Endothelial cell of hepatic sinusoid (primary cell): Measurements from ENCODE around the gene CD22.
"Not testable (repeated sequence)": the region's sequence is repeated elsewhere in the genome, so short reads cannot be mapped to it uniquely, and the experiment has no call there.

ENCODE experiments used
- in situ Hi-C: cut with HindIII; loops from 2 replicates; pipeline ENCODE4 v1.10.0; 2017; ENCODE audit warnings: low sequenced_read_pairs

Gene CD22

DNA sequence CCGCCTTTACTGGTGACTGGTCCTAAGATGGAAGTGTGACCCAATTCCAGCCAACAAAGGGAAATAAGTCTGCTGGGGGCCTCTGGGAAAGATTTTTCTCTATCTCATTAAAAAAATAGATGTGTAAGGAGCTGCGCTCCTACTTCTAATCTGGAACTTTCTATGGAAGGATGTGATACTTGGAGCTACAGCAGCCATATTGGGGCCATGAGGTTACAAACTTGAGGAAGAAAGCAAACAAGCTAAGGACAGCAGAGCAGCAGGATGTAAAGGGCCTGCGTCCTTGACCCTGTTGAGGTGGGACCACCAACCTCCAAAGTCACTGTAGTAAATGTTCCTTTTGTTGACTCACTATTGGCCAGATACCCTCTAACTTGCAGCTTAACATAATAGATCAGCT, 49.4 kb downstream of the CD22 start:
- in situ Hi-C loops, result no loop called here

DNA sequence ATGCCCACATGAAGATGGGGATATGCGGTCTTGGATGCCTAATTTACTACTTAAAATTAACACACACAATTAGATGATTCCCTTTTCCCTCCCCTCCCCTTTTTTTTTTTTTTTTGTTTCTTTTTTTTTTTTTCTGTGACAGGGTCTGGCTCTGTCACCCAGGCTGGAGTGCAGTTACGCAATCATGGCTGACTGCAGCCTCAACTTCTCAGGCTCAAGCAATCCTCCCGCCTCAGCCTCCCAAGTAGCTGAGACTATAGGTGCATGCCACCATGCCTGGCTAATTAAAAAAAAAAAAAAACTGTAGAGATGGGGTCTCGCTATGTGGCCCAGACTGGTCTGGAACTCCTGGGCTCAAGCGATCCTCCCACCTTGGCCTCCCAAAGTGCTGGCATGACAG, 50.6 kb downstream of the CD22 start:
- in situ Hi-C loops, result not testable (repeated sequence)

DNA sequence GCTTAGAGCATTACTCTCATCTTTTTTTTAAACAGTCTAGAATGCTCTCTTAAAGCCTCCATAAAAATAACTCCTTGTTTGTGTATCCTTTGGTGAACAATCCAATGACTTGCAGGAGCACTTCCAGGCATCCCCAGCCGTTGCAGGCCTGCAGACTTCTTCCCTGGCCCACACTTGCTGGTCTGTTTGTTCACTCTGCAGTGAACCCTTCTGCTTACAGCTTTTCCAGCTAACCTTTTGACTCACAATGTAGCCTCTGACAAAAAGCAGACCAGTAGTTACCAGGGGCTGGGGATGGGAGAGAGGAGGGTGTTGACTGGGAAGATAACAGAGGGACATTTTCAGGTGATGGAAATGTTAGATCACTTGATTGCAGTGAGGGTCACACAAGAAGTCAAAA, 51.0 kb downstream of the CD22 start:
- in situ Hi-C loops, result no loop called here

DNA sequence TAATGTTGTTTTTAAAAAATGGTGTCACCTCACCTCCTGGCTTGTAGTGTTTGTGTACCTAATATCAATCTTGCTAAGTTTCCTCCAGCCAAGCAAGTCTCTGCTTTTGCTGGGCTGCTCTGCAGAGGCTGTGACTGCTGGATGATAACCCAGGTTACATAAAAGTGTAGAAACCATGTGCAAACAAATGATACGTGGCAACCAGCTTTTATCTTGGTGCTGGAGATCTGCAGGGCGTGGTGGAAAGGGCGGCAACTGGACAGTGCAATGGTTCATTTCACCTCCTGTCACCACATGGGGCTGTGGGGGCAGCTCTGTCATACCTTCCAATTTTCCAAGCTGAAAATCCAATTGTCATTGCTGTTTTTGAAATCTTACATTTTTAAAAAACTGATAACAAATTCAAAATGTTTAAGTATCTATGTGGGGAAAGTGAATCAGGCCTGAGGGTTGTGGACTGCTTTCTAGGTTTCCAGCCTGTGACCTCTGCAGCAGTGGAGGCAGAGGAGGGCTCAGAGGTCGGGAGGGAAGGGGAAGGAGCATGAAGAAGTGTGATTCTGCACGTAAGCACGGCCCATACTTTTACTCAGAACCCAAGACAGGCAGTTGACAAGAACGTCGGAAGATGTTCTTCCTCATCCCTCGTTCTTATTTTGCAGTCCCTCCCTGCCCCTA, 51.6 kb downstream of the CD22 start:
- in situ Hi-C loops, result no loop called here

DNA sequence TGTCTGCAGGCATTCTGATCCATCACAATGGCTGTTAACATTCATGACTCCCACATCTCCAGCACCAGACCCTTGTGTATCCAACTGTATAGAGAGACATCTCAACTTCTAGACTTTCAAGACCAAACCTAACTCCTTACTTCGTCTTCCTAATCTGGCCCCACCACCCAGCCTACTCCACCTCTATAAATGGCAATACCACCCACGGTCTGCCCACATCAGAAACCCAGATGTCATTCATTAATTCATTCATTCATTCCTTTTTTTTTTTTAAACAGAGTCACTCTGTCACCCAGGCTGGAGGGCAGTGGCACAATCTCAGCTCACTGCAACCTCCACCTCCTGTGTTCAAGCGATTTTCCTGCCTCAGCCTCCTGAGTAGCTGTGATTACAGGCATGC, 52.3 kb downstream of the CD22 start:
- in situ Hi-C loops, result no loop called here

DNA sequence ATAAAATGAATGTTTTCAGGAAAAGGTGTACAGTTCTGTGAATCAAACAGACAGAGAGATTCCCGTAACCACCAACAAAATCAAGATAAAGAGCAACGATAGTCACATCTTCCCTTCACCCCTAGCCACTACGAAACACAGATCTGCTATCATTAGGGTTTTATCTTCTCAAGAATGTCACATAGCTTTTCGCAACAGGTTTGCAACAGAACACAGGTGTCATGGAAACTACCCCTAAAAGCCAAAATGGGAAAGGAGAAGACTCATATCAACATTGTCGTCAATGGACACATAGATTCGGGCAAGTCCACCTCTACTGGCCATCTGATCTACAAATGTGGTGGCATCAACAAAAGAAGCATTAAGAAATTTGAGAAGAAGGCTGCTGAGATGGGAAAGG, 52.9 kb downstream of the CD22 start:
- in situ Hi-C loops, result no loop called here

DNA sequence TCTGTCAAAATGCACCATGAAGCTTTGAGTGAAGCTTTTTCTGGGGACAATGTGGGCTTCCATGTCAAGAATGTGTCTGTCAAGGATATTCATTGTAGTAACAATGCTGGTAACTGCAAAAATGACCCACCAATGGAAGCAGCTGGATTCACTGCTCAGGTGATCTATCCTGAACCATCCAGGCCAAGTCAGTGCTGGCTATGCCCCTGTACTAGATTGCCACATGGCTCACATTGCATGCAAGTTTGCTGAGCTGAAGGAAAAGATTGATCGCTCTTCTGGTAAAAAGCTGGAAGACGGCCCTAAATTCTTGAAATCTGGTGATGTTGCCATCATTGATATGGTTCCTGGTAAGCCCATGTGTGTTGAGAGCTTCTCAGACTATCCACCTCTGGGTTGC, 54.5 kb downstream of the CD22 start:
- in situ Hi-C loops, result no loop called here

DNA sequence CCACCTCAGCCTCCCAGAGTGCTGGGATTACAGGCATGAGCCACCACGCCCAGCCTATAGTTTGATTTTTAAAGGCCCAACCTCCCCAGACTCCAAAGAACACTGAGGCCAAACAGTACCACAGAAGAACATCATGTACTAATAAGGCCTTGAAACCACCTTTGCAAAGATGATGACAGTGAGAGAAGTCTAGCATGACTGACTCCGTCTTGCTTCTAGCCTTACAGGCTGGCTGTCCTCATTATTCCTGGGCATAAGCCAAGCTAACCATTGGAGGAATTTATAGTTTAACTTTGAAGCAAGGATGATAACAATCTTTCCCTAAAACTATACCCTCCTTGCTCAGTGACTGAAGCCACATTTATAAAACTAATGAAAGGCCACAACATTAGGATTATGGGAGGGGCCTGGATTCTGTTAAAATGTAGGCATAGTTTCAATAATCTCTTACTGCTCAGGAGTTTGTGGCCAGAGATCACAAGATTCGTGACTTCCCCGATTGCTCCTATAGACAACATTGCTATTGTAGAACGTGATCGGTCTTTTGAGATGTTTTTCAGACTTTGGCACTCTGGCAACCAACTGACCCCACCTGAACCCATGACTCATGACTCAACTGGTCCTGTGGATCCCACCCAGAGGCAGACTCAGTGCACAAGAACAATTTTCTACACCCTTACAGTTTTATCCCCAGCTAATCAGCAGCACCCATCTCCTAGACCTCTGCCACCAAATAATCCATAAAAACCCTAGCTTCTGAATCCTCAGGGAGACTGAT, 59.5 kb downstream of the CD22 start:
- in situ Hi-C loops, result no loop called here

DNA sequence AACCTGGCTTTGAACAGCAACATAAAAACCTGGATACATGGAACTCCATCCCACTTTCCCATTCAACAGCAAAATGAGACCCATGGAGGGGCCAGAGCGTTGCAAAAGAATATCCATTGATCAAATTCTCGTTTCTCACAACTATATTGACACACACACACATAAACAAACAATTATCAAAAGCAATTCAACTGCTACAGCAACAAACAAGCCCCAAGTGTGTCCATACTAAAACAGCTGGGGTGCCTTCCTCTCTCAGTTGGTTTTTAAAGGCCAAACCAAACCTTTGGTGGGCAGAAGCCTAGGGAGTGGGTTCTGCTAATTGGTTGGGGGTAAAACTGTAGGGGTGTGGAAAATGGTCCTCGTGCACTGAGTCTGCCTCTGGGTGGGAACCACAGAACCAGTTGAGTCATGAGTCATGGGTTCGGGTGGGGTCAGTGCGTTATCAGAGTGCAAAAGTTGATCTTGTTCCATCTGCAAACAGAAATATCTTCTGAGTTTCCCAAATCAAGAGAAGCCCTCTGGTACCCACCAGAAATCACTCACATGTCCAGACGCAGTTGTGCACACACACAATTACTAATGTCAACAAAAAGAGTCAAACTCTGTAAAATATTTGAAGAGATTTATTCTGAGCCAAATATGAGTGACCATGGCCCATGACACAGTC, 60.3 kb downstream of the CD22 start:
- in situ Hi-C loops, result no loop called here

DNA sequence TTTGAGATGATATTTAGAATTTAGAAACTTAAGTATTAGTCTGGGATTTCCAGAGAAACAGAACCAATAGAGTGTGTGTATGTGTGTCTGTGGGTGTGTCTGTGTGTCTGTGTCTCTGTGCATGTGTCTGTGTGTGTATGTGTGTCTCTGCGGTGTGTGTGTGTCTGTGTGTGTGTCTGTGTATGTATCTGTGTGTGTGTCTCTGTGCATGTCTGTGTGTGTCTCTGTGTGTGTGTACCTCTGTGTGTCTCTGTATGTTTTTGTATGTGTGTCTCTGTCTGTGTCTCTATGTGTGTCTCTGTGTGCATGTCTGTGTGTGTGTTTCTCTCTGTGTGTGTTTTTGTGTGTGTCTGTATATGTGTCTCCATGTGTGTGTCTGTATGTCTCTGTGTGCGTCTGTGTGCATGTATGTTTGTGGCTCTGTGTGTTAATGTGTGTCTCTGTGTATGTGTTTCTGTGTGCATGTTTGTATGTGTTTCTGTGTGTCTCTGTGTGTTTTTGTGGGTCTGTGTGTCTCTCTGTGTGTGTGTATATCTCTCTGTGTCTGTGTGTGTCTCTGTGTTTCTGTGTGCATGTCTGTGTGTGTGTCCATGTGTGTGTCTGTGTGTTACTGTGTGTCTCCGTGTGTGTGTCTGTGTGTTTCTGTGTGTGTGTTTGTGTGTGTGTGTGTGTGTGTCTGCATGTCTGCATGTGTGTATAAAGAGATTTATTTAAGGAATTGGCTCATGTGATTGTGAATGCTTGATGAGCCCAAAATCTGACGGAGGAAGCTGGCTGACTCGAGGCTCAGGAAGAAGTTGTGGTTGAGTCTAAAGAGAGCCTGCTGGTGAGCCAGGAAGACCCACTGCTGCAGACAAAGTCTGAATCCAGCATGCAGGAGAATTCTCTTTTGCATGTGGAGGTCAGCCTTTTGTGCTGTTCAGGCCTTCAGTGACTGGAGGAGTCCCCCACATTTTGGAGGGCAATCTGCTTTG, 64.0 kb downstream of the CD22 start:
- in situ Hi-C loops, result loop anchor here (5.0 kb wide), 1 partner anchor 41 kb away; no protein-coding TSS in a partner anchor

DNA sequence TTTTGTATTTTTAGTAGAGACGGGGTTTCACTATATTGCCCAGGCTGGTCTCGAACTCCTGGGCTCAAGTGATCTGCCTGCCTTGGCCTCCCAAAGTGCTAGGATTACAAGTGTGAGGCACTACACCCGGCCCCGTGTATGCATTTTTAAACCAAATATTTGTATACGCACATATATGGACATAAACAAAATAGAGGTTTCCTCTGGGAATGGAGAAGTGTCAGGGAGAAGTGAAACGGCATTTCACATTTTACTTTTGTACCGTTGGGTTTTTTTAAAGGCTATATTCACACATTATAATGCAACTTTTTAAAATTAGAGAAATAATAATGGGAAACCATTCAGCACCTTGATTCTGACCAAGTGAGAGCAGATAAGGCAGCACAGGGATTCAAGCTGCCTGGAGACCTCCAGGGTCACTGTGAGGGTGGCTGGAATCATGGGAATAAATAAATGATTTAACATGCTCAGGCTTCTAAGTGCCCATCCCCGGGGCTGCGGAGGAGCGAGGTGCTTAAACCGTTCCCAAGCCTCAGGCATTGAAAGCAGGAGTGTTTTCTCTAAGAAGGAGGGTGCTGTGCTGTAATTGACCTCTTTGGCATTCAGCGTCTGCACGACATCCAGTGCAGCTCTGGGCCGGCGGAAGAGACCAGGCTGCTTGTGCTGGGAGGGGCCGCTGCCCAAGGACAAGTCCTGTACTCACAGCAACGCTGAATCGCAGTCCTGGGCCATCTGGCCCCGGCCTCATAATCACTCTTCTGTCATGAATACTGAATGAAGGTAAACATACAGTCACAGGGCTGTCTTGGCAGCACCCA, 66.6 kb downstream of the CD22 start:
- in situ Hi-C loops, result no loop called here

DNA sequence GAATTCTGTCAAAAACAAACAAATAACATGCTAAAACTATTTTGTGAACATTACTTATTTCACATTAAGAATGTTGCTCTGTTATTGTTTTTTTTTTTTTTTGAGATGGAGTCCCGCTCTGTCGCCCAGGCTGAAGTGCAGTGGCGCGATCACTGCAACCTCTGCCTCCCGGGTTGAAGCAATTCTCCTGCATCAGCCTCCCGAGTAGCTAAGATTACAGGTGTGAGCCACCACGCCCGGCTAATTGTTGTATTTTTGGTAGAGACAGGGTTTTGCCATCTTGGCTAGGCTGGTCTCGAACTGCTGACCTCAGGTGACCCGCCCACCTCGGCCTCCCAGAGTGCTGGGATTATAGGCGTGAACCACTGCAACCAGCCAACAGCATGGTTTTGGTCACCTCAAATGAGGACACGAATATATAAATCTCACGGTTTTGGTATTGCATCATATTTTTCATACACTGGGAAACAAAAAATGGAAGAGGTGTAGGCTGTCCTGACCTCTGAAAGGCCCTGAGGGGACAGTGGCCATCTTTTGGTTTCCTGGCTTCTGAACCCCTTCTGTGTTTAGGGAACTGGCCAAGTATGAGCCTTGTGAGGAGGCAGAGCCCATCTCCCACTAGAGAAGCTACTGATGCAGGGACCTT, 67.4 kb downstream of the CD22 start:
- in situ Hi-C loops, result no loop called here
